ENCODE measurements around the gene SLC2A3. TPM values are rescaled to one million over a fixed set of nuclear protein-coding genes. Genes with fewer than 3 reads are reported as not detected.
"Not testable (repeated sequence)": the region's sequence is repeated elsewhere in the genome, so short reads cannot be mapped to it uniquely, and the experiment has no call there.

SLC2A3 gene
- total and polyA plus RNA-seq, 2 experiments from 2014 or later = 65.3 to 76.3 TPM

DNA sequence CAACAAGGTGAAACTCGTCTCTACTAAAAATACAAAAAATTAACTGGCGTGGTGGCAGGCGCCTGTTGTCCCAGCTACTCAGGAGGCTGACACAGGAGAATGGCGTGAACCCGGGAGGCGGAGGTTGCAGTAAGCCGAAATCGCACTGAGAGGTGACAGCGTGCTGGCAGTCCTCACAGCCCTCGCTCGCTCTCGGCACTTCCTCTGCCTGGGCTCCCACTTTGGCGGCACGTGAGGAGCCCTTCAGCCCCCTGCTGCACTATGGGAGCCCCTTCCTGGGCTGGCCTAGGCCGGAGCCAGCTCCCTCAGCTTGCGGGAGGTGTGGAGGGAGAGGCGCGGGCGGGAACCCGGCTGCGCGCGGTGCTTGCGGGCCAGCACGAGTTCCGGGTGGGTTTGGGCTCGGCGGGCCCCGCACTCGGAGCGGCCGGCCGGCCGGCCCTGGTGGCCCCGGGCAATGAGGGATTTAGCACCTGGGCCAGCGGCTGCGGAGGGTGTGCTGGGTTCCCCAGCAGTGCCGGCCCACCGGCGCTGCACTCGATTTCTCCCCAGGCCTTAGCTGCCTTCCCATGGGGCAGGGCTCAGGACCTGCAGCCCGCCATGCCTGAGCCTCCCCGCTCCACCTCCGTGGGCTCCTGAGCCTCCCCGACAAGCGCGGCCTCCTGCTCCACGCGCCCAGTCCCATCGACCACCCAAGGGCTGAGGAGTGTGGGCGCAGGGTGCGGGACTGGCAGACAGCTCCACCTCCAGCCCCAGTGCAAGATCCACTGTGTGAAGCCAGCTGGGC is 54.8 kb downstream of the SLC2A3 start:
- H3K27me3 ChIP-seq; H3K79me2 ChIP-seq; DNase-seq (ENCODE audit: low spot score); H3K27ac ChIP-seq; H3K4me3 ChIP-seq; H4K20me1 ChIP-seq (ENCODE audit: insufficient read depth, poor library complexity, severe bottlenecking); H3K4me1 ChIP-seq (ENCODE audit: insufficient read depth); H2AFZ ChIP-seq; H3K4me2 ChIP-seq; H3K36me3 ChIP-seq (replicated peaks; ENCODE audit: insufficient read depth, low read depth); H3K9me2 ChIP-seq (replicated peaks; ENCODE audit: insufficient read depth); H3K9me3 ChIP-seq (ENCODE audit: low read depth): not testable (repeated sequence)
- 95% methylated on average over 35 of the region's 52 CpGs for WGBS (ENCODE audit: low lambda C conversion rate, missing lambda C conversion rate)

DNA sequence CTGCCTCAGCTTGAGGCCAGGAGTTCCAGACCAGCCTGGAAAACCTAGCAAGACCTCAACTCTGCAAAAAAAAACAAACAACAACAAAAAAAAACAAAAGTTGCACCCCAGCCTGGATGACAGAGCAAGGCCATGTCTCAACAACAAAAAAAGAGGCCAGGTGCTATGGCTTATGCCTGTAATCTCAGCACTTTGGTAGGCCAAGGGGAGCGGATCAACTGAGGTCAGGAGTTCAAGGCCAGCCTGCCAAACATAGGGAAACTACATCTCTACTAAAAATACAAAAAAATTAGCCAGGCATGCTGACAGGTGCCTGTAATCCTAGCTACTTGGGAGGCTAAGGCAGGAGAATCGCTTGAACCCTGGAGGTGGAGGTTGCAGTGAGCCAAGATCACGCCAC is 56.7 kb downstream of the SLC2A3 start:
- Histone ChIP-seq H3K36me3 (replicated peaks; ENCODE audit: insufficient read depth, low read depth) (no peaks in the 10 kb centered on the region), H3K4me1 (ENCODE audit: insufficient read depth) (no peaks in the 10 kb centered on the region), H3K4me3 (no peak overlapping the region), H3K9me2 (replicated peaks; ENCODE audit: insufficient read depth) (no peaks in the 10 kb centered on the region), H3K4me2 (no peak overlapping the region), H4K20me1 (ENCODE audit: insufficient read depth, poor library complexity, severe bottlenecking) (no peaks in the 10 kb centered on the region), H3K27ac (no peak overlapping the region), H2AFZ (no peak overlapping the region), H3K79me2 (no peaks in the 10 kb centered on the region), H3K9me3 (ENCODE audit: low read depth) (no peaks in the 10 kb centered on the region), H3K27me3 (no peaks in the 10 kb centered on the region)
- 84% methylated on average over 3 of the region's 3 CpGs for WGBS (ENCODE audit: low lambda C conversion rate, missing lambda C conversion rate)
- TF ChIP-seq EZH2phosphoT487 (IDR thresholded peaks at IDR 0.05; ENCODE audit: low read depth, severe bottlenecking, unreplicated experiment) (no peak), EZH2 (IDR thresholded peaks at IDR 0.05; ENCODE audit: borderline replicate concordance) (no peak)
- TF ChIP-seq, protein P1, sequence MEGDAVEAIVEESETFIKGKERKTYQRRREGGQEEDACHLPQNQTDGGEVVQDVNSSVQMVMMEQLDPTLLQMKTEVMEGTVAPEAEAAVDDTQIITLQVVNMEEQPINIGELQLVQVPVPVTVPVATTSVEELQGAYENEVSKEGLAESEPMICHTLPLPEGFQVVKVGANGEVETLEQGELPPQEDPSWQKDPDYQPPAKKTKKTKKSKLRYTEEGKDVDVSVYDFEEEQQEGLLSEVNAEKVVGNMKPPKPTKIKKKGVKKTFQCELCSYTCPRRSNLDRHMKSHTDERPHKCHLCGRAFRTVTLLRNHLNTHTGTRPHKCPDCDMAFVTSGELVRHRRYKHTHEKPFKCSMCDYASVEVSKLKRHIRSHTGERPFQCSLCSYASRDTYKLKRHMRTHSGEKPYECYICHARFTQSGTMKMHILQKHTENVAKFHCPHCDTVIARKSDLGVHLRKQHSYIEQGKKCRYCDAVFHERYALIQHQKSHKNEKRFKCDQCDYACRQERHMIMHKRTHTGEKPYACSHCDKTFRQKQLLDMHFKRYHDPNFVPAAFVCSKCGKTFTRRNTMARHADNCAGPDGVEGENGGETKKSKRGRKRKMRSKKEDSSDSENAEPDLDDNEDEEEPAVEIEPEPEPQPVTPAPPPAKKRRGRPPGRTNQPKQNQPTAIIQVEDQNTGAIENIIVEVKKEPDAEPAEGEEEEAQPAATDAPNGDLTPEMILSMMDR (IDR thresholded peaks at IDR 0.05; ENCODE audit: poor library complexity) = no peak
- no peak for DNase-seq (ENCODE audit: low spot score)

DNA sequence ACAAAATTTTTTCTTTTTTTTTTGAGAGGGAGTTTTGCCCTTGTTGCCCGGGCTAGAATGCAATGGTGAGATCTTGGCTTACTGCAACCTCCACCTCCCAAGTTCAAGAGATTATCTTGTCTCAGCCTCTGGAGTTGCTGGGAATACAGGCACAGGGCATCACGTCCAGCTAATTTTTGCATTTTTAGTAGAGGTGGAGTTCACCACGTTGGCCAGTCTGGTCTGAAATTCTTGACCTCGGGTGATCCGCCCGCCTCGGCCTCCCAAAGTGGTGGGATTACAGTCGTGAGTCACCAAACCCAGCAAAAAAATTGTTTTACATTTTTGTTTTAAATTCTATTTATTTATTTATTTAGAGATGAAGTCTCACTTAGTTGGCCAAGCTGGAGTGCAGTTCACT is 58.6 kb downstream of the SLC2A3 start:
- Histone ChIP-seq H3K9me3 (ENCODE audit: low read depth) (no peaks in the 10 kb centered on the region), H2AFZ (no peak overlapping the region), H3K27ac (no peak overlapping the region), H3K36me3 (replicated peaks; ENCODE audit: insufficient read depth, low read depth) (no peaks in the 10 kb centered on the region), H3K27me3 (no peaks in the 10 kb centered on the region), H3K4me1 (ENCODE audit: insufficient read depth) (no peaks in the 10 kb centered on the region), H3K9me2 (replicated peaks; ENCODE audit: insufficient read depth) (no peaks in the 10 kb centered on the region), H3K4me2 (no peak overlapping the region), H3K79me2 (no peaks in the 10 kb centered on the region), H3K4me3 (no peak overlapping the region), H4K20me1 (ENCODE audit: insufficient read depth, poor library complexity, severe bottlenecking) (no peaks in the 10 kb centered on the region)
- TF ChIP-seq, protein P1 (IDR thresholded peaks at IDR 0.05; ENCODE audit: poor library complexity) = no peak
- TF ChIP-seq EZH2phosphoT487 (IDR thresholded peaks at IDR 0.05; ENCODE audit: low read depth, severe bottlenecking, unreplicated experiment) (no peak), EZH2 (IDR thresholded peaks at IDR 0.05; ENCODE audit: borderline replicate concordance) (no peak)
- DNase-seq (ENCODE audit: low spot score) = no peak
- 94% methylated on average over 8 of the region's 8 CpGs for WGBS (ENCODE audit: low lambda C conversion rate, missing lambda C conversion rate)

DNA sequence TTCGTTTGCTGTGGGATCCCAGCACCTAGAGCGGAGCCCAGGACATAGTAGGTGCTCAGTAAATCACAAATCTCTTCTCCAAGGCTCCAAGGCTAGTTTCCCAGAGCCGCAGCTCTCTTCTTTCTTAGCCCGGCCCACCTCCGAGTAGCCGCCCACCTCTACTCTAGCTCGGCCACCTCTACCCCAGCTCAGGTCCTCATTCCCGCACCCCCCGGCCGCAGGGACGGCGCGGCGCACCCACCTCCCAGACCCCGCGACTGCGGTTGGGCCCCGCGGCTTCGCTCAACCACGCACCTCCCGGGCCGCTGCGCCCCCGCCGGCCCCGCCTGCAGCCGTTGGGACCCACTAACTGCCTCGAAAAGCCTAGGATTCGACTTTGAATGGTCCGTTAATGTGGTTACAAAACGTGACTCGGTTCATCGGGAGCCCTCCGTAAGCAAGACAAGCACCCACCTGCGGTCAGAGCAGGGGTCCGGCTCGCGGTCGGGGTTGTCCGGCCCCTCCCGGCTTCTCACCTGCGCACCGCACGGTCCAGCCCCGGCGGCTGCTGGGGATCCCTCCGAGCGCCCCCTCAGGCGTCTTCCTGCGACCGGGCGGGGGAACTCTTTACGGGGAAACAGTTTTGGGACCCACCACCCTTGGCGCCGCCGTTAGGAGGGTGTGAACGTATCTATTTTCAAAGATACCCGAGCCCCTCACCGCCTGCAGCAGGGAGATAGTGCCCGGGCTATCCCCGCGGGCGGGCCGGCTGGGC is 63.2 kb downstream of the SLC2A3 start, which contains the start of gene SLC2A14:
Gene SLC2A14 (minus strand): TSS at position 350 of the 754 bp plus-strand sequence. CDS start 3,035 bp downstream, outside the sequence.
- no peaks in the 10 kb centered on the region for H3K79me2 ChIP-seq
- H3K9me3 ChIP-seq (ENCODE audit: low read depth) = no peaks in the 10 kb centered on the region
- no peak within 1 kb of the TSS for H2AFZ ChIP-seq
- no peaks in the 10 kb centered on the region for H3K4me1 ChIP-seq (ENCODE audit: insufficient read depth)
- no peaks in the 10 kb centered on the region for H3K9me2 ChIP-seq (replicated peaks; ENCODE audit: insufficient read depth)
- no peak within 1 kb of the TSS for H3K27ac ChIP-seq
- no peak within 1 kb of the TSS for H3K4me3 ChIP-seq
- H3K4me2 ChIP-seq = no peak within 1 kb of the TSS
- WGBS (ENCODE audit: low lambda C conversion rate, missing lambda C conversion rate) = over 99% methylated on average over 15 of the region's 65 CpGs
- H3K36me3 ChIP-seq (replicated peaks; ENCODE audit: insufficient read depth, low read depth) = no peaks in the 10 kb centered on the region
- H4K20me1 ChIP-seq (ENCODE audit: insufficient read depth, poor library complexity, severe bottlenecking) = no peaks in the 10 kb centered on the region
- no peaks in the 10 kb centered on the region for H3K27me3 ChIP-seq
- TF ChIP-seq, protein P1 (IDR thresholded peaks at IDR 0.05; ENCODE audit: poor library complexity) = no peak
- no peak for TF ChIP-seq EZH2phosphoT487 (IDR thresholded peaks at IDR 0.05; ENCODE audit: low read depth, severe bottlenecking, unreplicated experiment)
- no peak for TF ChIP-seq EZH2 (IDR thresholded peaks at IDR 0.05; ENCODE audit: borderline replicate concordance)
- no peak for DNase-seq (ENCODE audit: low spot score)
